K562 (cell line): ENCODE data around the gene TBPL2.

Experiments
- DPF2 ChIP-seq: fragments of 450-650 bp; IDR thresholded peaks from 2 replicates; pipeline ENCODE4 v1.6.1; 2016
- EP300 ChIP-seq: IDR thresholded peaks from 2 replicates; pipeline ENCODE4 v1.6.1; 2012; ENCODE audit warnings: low read length, improper control_type of control experiment
- HCFC1 ChIP-seq: IDR thresholded peaks from 2 replicates; pipeline ENCODE4 v1.6.1; 2012; ENCODE audit warnings: low read depth, low read length, improper control_type of control experiment
- KLF1 ChIP-seq: fragments of 450-650 bp; IDR thresholded peaks from 2 replicates; pipeline ENCODE4 v1.6.1; 2016; ENCODE audit warnings: missing genetic modification characterization, missing compliant biosample characterization
- NFATC3 ChIP-seq: fragments of 450-650 bp; IDR thresholded peaks from 2 replicates; pipeline ENCODE4 v1.6.1; 2017; ENCODE audit warnings: mild to moderate bottlenecking
- SAFB ChIP-seq: fragments of 200-400 bp; formaldehyde crosslinking; IDR thresholded peaks from 2 replicates; pipeline ENCODE4 v1.6.1; 2017; ENCODE audit warnings: low read depth, low read length, borderline replicate concordance
- TAF1 ChIP-seq: IDR thresholded peaks from 2 replicates; pipeline ENCODE4 v1.6.1; 2011; ENCODE audit warnings: mild to moderate bottlenecking, low read length, moderate library complexity; ENCODE audit not compliant: insufficient read depth, control insufficient read depth, severe bottlenecking; ENCODE audit errors: extremely low read depth
- ZSCAN32 ChIP-seq: fragments of 450-650 bp; formaldehyde crosslinking; IDR thresholded peaks from 2 replicates; pipeline ENCODE4 v1.4.0; 2020; ENCODE audit warnings: mild to moderate bottlenecking, moderate library complexity
- TF ChIP-seq, protein P1 (sequence below), 2 experiments: fragments of 450-650 bp; formaldehyde crosslinking in 1 of 2; IDR thresholded peaks; 2 replicates each; pipeline versions ENCODE4 v1.4.0 to v1.6.1; 2014 to 2020; ENCODE audit warnings: mild to moderate bottlenecking in 2 of 2, borderline replicate concordance in 1 of 2, low read depth in 1 of 2
- TF ChIP-seq, protein P2 (sequence below): IDR thresholded peaks from 2 replicates; pipeline ENCODE4 v1.6.1; 2011; ENCODE audit warnings: borderline replicate concordance, low read depth, mild to moderate bottlenecking, moderate library complexity, low read length; ENCODE audit not compliant: insufficient read depth, poor library complexity, severe bottlenecking
- TF ChIP-seq, protein P3 (sequence below): sonication (generic); formaldehyde crosslinking; IDR thresholded peaks from 2 replicates; pipeline ENCODE4 v1.8.1; 2023; ENCODE audit warnings: mild to moderate bottlenecking, missing genetic modification reagents

DNA sequence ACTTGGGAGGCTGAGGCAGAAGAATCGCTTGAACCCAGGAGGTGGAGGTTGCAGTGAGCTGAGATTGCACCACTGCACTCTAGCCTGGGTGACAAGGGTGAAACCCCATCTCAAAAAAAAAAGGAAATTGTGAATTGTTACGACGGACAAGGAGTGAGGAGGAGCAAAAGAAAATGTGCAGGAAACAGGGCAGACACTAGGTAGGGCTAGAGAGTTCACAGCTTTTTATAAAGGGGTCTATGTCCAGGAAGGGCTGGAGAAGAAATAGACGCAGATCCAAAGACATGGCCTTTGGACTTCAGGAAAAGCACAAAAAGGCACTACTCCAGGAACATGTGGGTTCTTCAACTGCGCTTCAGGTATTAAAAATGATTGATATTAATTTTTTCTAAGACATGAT lies 63.2 kb downstream of the TBPL2 start:
- TF ChIP-seq, protein P1, sequence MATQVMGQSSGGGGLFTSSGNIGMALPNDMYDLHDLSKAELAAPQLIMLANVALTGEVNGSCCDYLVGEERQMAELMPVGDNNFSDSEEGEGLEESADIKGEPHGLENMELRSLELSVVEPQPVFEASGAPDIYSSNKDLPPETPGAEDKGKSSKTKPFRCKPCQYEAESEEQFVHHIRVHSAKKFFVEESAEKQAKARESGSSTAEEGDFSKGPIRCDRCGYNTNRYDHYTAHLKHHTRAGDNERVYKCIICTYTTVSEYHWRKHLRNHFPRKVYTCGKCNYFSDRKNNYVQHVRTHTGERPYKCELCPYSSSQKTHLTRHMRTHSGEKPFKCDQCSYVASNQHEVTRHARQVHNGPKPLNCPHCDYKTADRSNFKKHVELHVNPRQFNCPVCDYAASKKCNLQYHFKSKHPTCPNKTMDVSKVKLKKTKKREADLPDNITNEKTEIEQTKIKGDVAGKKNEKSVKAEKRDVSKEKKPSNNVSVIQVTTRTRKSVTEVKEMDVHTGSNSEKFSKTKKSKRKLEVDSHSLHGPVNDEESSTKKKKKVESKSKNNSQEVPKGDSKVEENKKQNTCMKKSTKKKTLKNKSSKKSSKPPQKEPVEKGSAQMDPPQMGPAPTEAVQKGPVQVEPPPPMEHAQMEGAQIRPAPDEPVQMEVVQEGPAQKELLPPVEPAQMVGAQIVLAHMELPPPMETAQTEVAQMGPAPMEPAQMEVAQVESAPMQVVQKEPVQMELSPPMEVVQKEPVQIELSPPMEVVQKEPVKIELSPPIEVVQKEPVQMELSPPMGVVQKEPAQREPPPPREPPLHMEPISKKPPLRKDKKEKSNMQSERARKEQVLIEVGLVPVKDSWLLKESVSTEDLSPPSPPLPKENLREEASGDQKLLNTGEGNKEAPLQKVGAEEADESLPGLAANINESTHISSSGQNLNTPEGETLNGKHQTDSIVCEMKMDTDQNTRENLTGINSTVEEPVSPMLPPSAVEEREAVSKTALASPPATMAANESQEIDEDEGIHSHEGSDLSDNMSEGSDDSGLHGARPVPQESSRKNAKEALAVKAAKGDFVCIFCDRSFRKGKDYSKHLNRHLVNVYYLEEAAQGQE (IDR thresholded peaks at IDR 0.05; ENCODE audit: borderline replicate concordance): no peak
- TF ChIP-seq, protein P1 (CRISPR knock-in tag; IDR thresholded peaks at IDR 0.05; ENCODE audit: low read depth): no peak
- TF ChIP-seq KLF1 (tag) (no peak), DPF2 (no peak), NFATC3 (no peak), ZSCAN32 (CRISPR knock-in tag) (no peak), EP300 (no peak), TAF1 (no peak), HCFC1 (no peak), SAFB (no peak)
- TF ChIP-seq, protein P2, sequence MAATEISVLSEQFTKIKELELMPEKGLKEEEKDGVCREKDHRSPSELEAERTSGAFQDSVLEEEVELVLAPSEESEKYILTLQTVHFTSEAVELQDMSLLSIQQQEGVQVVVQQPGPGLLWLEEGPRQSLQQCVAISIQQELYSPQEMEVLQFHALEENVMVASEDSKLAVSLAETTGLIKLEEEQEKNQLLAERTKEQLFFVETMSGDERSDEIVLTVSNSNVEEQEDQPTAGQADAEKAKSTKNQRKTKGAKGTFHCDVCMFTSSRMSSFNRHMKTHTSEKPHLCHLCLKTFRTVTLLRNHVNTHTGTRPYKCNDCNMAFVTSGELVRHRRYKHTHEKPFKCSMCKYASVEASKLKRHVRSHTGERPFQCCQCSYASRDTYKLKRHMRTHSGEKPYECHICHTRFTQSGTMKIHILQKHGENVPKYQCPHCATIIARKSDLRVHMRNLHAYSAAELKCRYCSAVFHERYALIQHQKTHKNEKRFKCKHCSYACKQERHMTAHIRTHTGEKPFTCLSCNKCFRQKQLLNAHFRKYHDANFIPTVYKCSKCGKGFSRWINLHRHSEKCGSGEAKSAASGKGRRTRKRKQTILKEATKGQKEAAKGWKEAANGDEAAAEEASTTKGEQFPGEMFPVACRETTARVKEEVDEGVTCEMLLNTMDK: no peak
- TF ChIP-seq, protein P3, sequence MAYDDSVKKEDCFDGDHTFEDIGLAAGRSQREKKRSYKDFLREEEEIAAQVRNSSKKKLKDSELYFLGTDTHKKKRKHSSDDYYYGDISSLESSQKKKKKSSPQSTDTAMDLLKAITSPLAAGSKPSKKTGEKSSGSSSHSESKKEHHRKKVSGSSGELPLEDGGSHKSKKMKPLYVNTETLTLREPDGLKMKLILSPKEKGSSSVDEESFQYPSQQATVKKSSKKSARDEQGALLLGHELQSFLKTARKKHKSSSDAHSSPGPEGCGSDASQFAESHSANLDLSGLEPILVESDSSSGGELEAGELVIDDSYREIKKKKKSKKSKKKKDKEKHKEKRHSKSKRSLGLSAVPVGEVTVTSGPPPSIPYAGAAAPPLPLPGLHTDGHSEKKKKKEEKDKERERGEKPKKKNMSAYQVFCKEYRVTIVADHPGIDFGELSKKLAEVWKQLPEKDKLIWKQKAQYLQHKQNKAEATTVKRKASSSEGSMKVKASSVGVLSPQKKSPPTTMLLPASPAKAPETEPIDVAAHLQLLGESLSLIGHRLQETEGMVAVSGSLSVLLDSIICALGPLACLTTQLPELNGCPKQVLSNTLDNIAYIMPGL (CRISPR knock-in tag): no peak
